OCI-LY1 (cell line): ENCODE results near the gene ACOT11.

Experiments
- H2AFZ ChIP-seq: fragments of 200-600 bp; sonication (generic), shearing (Covaris generic); 2 replicates; pipeline ENCODE4 v1.6.0; 2014; ENCODE audit warnings: antibody characterized with exemption, mild to moderate bottlenecking, low read length
- H3F3A ChIP-seq: fragments of 200-600 bp; sonication (generic), shearing (Covaris generic); 2 replicates; pipeline ENCODE4 v1.6.0; 2014; ENCODE audit warnings: mild to moderate bottlenecking, antibody characterized with exemption, low read length, moderate library complexity; ENCODE audit not compliant: insufficient read depth
- H3K27ac ChIP-seq: fragments of 200-600 bp; sonication (generic); 2 replicates; pipeline ENCODE4 v1.5.1; 2014; ENCODE audit warnings: low read length, mixed run types, mild to moderate bottlenecking, low read depth; ENCODE audit not compliant: poor library complexity, severe bottlenecking
- H3K27me3 ChIP-seq: fragments of 200-600 bp; sonication (generic); 2 replicates; pipeline ENCODE4 v1.6.0; 2014; ENCODE audit warnings: antibody characterized with exemption, mild to moderate bottlenecking, low read length, moderate library complexity; ENCODE audit not compliant: insufficient read depth
- H3K36me3 ChIP-seq: fragments of 200-600 bp; sonication (generic); 2 replicates; pipeline ENCODE4 v1.6.1; 2014; ENCODE audit warnings: mild to moderate bottlenecking, antibody characterized with exemption, low read length, moderate library complexity, mixed read lengths; ENCODE audit not compliant: insufficient read depth
- H3K4me1 ChIP-seq: fragments of 200-600 bp; sonication (generic); 2 replicates; pipeline ENCODE4 v1.5.1; 2014; ENCODE audit warnings: mild to moderate bottlenecking, low read length, moderate library complexity; ENCODE audit not compliant: insufficient read depth, severe bottlenecking
- H3K4me2 ChIP-seq: fragments of 200-600 bp; sonication (generic), shearing (Covaris generic); 2 replicates; pipeline ENCODE4 v1.6.1; 2014; ENCODE audit warnings: low read length
- H3K4me3 ChIP-seq: fragments of 200-600 bp; sonication (generic); 2 replicates; pipeline ENCODE4 v1.5.1; 2014; ENCODE audit warnings: low read length, low read depth, mild to moderate bottlenecking, mixed read lengths; ENCODE audit not compliant: poor library complexity, severe bottlenecking
- H3K79me2 ChIP-seq: fragments of 200-600 bp; shearing (Covaris generic); 2 replicates; pipeline ENCODE4 v1.6.1; 2016; ENCODE audit warnings: mixed run types, low read length, mixed read lengths; ENCODE audit not compliant: insufficient read depth
- H3K9ac ChIP-seq: fragments of 200-600 bp; sonication (generic), shearing (Covaris generic); 2 replicates; pipeline ENCODE4 v1.6.1; 2014; ENCODE audit warnings: mild to moderate bottlenecking, low read length, mixed read lengths
- H3K9me2 ChIP-seq: fragments of 200-600 bp; sonication (generic), shearing (Covaris generic); 2 replicates; pipeline ENCODE4 v1.6.1; 2014; ENCODE audit warnings: low read depth, mild to moderate bottlenecking, low read length, mixed read lengths
- H3K9me3 ChIP-seq: fragments of 200-600 bp; shearing (Covaris generic); 2 replicates; pipeline ENCODE4 v1.6.1; 2014; ENCODE audit warnings: low read length, mixed read lengths
- H4K20me1 ChIP-seq: fragments of 200-600 bp; sonication (generic), shearing (Covaris generic); 2 replicates; pipeline ENCODE4 v1.6.0; 2016; ENCODE audit warnings: mild to moderate bottlenecking, low read length; ENCODE audit not compliant: insufficient read depth
- EZH2 ChIP-seq: fragments of 200-600 bp; sonication (generic), shearing (Covaris generic); IDR thresholded peaks from 2 replicates; pipeline ENCODE4 v1.8.0; 2017; ENCODE audit warnings: borderline replicate concordance, mixed run types, mild to moderate bottlenecking, antibody characterized with exemption, low read length, moderate library complexity, mixed read lengths
- TF ChIP-seq, protein P1 (sequence below): fragments of 200-600 bp; sonication (generic), shearing (Covaris generic); IDR thresholded peaks from 2 replicates; pipeline ENCODE4 v1.5.1; 2017; ENCODE audit warnings: mild to moderate bottlenecking, antibody characterized with exemption, low read length, moderate library complexity, mixed read lengths

The ACOT11 gene

DNA sequence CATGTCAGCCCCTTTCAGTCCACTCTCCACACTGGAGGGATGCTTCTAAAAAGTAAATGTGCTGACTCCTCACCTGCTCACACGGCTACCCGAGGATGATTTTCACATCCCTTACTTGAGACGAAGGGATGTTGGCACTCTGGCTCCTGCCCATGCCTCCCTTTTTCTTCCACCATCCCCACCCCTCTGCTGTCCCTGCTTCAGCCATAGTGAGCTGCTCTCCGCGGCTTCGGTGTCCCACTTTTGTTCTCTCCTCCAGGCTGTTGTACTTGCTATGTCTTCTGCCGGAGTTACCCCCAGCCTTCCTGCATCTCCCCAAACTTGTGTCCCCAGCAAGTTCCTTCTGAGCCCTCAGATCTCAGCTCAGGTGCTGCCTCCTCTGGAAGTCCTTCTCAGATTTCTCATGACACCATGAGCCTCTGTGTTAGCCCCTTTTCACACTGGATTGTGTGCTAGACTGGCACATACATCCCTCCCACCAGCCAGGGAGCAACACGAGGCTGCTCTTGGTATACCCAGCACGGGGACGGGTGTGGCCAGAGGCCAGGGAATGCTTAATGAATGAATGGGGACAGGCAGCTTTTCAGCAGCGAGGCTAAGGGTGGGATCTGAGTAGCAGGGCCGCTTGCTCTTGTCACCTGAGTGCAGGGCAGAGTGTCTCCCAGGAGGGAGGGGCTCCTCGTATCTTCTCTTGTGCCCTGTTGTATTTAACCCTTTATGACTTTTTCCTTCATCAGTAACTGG, 1.3 kb downstream of the ACOT11 start:
- H2AFZ ChIP-seq = no peak overlapping the region
- H3K9me3 ChIP-seq = no peaks in the 10 kb centered on the region
- no peaks in the 10 kb centered on the region for H3K36me3 ChIP-seq
- no peaks in the 10 kb centered on the region for H3K9me2 ChIP-seq
- H3K4me3 ChIP-seq = no peak overlapping the region
- no peak overlapping the region for H3K9ac ChIP-seq
- H3K27me3 ChIP-seq = no peaks in the 10 kb centered on the region
- TF ChIP-seq, protein P1, sequence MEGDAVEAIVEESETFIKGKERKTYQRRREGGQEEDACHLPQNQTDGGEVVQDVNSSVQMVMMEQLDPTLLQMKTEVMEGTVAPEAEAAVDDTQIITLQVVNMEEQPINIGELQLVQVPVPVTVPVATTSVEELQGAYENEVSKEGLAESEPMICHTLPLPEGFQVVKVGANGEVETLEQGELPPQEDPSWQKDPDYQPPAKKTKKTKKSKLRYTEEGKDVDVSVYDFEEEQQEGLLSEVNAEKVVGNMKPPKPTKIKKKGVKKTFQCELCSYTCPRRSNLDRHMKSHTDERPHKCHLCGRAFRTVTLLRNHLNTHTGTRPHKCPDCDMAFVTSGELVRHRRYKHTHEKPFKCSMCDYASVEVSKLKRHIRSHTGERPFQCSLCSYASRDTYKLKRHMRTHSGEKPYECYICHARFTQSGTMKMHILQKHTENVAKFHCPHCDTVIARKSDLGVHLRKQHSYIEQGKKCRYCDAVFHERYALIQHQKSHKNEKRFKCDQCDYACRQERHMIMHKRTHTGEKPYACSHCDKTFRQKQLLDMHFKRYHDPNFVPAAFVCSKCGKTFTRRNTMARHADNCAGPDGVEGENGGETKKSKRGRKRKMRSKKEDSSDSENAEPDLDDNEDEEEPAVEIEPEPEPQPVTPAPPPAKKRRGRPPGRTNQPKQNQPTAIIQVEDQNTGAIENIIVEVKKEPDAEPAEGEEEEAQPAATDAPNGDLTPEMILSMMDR = no peak
- no peak for TF ChIP-seq EZH2
- no peak overlapping the region for H3K4me2 ChIP-seq
- no peaks in the 10 kb centered on the region for H3F3A ChIP-seq
- H3K79me2 ChIP-seq = no peaks in the 10 kb centered on the region
- H3K27ac ChIP-seq = no peak overlapping the region
- no peaks in the 10 kb centered on the region for H3K4me1 ChIP-seq
- H4K20me1 ChIP-seq = no peaks in the 10 kb centered on the region

DNA sequence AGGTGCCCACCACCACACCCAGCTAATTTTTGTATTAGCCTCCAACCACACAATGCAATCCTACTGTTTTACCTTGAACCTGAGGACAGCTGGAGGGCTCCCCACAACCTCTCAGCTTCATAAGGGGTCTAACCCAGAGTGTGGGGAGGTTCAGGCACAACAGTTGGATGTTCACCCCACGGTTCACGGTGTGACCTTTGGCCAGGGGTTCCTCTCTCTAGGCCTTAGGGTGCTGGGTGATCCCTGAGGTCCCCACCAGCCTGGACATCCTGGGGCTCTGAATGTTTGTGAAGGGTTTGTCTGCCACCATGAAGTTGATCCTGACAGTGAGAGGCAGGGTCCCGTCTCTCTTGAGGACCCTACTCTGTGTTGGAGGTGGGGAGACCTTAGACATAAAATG, 3.9 kb downstream of the ACOT11 start:
- H3K4me3 ChIP-seq = no peak overlapping the region
- no peaks in the 10 kb centered on the region for H3F3A ChIP-seq
- H3K79me2 ChIP-seq = no peaks in the 10 kb centered on the region
- H3K9me2 ChIP-seq = no peaks in the 10 kb centered on the region
- no peaks in the 10 kb centered on the region for H3K4me1 ChIP-seq
- H3K36me3 ChIP-seq = no peaks in the 10 kb centered on the region; the same call in 1 of the 2 replicates
- no peak overlapping the region for H3K9ac ChIP-seq
- no peak overlapping the region for H3K27ac ChIP-seq
- H2AFZ ChIP-seq = no peak overlapping the region
- no peaks in the 10 kb centered on the region for H4K20me1 ChIP-seq
- TF ChIP-seq, protein P1 = no peak
- no peak for TF ChIP-seq EZH2
- H3K27me3 ChIP-seq = no peaks in the 10 kb centered on the region
- H3K4me2 ChIP-seq = no peak overlapping the region
- H3K9me3 ChIP-seq = 0 out of 2 replicates have a peak, but pooled peaks cover 4% of the 10 kb centered on the region

DNA sequence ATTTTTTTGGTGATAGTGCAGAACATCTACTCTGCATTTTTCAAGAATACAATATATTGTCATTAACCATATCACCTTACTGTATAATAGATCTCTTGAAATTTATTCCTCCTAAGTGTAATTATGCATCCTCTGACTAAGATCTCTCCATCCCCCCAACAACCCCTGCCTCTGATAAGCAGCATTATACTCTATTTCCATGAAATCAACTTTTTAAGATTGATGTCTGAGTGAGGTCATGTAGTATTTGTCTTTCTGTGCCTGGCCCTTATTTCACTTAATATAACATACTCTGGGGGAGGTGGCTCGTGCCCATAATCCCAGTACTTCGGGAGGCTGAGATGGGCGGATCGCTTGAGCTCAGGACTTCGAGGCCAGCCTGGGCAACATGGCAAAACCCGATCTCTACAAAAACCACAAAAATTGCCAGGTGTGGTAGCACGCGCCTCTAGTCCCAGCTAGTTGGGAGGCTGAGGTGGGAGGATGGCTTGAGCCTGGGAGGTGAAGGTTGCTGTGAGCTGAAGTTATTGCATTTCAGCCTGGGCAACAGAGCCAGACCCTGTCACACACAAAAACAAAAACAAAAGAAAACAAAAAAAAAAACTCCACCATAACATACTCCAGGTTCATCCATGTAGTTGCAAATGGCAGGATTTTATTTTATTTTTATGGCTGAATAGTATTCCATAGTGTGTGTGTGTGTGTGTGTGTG, 5.7 kb downstream of the ACOT11 start:
- H3K4me1 ChIP-seq = no peaks in the 10 kb centered on the region
- H3F3A ChIP-seq = no peaks in the 10 kb centered on the region
- H4K20me1 ChIP-seq = no peaks in the 10 kb centered on the region
- no peaks in the 10 kb centered on the region for H3K79me2 ChIP-seq
- no peak overlapping the region for H3K9ac ChIP-seq
- no peak overlapping the region for H3K4me3 ChIP-seq
- H3K27ac ChIP-seq = no peak overlapping the region
- H3K9me2 ChIP-seq = no peaks in the 10 kb centered on the region
- H3K27me3 ChIP-seq = no peaks in the 10 kb centered on the region
- no peaks in the 10 kb centered on the region; the same call in 1 of the 2 replicates for H3K36me3 ChIP-seq
- no peak overlapping the region for H2AFZ ChIP-seq
- 0 out of 2 replicates have a peak, but pooled peaks cover 4% of the 10 kb centered on the region for H3K9me3 ChIP-seq
- H3K4me2 ChIP-seq = no peak overlapping the region
- TF ChIP-seq, protein P1 = no peak
- no peak for TF ChIP-seq EZH2
